PFSK-1 (cell line): ENCODE data around the gene ZNF609.

Source experiments
- POLR2AphosphoS5 ChIP-seq: IDR thresholded peaks from 2 replicates; pipeline ENCODE4 v1.6.1; 2012; ENCODE audit warnings: low read depth, mild to moderate bottlenecking, control low read depth, low read length, moderate library complexity
- REST ChIP-seq, 2 experiments: IDR thresholded peaks; 2 replicates each; pipeline versions ENCODE4 v1.6.1 to v1.8.0; 2011 to 2012; ENCODE audit warnings: low read depth in 2 of 2, low read length in 2 of 2, control low read depth in 1 of 2, inconsistent platforms in 1 of 2, mild to moderate bottlenecking in 1 of 2, moderate library complexity in 1 of 2; ENCODE audit not compliant: insufficient read depth in 1 of 2
- SIN3A ChIP-seq: IDR thresholded peaks from 2 replicates; pipeline ENCODE4 v1.6.1; 2012; ENCODE audit warnings: mild to moderate bottlenecking, low read length, moderate library complexity, borderline replicate concordance; ENCODE audit not compliant: insufficient read depth
- TAF1 ChIP-seq: IDR thresholded peaks from 2 replicates; pipeline ENCODE4 v1.6.1; 2012; ENCODE audit warnings: low read length, control low read depth, borderline replicate concordance; ENCODE audit not compliant: insufficient read depth

GRCh38 chr15:64532521-64533315 lies 72.3 kb downstream of the ZNF609 start:
- TF ChIP-seq REST (IDR thresholded peaks at IDR 0.05; ENCODE audit: insufficient read depth in 1 of 2, low read depth in 2 of 2, low read length in 2 of 2) (no peak), POLR2AphosphoS5 (no peak), TAF1 (no peak), SIN3A (no peak)
